GM18873 (cell line): ENCODE results near the gene ARHGAP32.
"Not testable (repeated sequence)": the region's sequence is repeated elsewhere in the genome, so short reads cannot be mapped to it uniquely, and the experiment has no call there.

Experiments
- ATAC-seq: cut with Tn5 transposase; IDR thresholded peaks from one replicate; pipeline ENCODE4 v1.9.1; 2021; ENCODE audit warnings: mild to moderate bottlenecking, moderate library complexity, moderate number of reproducible peaks; ENCODE audit not compliant: unreplicated experiment, low FRiP score

The ARHGAP32 gene

DNA sequence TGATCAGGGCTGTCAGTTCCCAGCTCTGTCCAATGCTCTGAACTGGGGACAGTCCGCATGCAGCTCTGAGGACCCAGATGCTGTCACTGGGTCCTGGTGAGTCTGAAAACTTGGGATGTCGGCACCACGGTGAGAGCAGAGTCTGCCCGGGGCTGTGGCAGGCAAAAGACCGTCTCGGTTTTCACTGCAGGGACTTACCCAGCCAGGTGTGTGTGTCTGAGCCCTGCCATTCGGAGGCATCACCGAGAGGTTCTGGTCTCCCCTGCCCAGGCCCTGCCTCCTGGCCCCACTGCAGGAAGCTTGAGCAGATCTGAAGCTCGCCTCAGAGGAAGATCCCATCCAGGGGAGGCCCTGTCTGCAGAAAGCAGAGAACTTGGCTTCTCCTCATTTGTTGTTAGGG is 254.6 kb downstream of the ARHGAP32 start:
- ATAC-seq, result no peak

DNA sequence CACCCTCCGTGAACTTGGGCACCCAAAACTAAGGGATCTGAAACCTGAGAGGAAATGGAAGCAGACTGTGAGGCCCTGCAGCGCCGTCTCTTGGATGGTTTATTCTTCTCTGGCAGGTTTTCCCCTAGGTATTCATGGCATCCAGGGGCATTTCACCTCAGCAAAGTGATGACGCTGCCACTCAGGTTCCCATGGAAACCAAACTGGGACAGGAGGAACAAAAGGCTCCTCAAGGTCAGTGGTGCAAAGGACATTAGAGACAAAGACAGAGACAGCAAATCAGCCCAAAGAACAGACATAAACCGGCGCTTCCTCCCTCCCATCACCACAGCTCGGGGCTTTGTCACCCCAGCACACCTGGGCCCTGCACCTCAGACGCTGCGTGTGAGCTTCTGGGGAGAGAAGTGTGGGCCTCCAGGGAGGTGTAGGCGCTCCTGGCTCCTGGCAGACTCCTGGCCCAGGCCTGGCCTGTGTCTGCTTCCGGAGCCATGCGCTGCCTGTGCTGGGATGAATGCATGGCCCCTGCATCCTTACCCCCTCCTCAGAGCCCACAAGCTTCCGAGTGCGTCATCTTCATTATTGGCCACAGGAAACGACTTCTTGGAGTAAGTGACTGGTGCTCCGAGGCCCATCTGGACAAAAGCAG is 255.4 kb downstream of the ARHGAP32 start:
- ATAC-seq, result no peak

DNA sequence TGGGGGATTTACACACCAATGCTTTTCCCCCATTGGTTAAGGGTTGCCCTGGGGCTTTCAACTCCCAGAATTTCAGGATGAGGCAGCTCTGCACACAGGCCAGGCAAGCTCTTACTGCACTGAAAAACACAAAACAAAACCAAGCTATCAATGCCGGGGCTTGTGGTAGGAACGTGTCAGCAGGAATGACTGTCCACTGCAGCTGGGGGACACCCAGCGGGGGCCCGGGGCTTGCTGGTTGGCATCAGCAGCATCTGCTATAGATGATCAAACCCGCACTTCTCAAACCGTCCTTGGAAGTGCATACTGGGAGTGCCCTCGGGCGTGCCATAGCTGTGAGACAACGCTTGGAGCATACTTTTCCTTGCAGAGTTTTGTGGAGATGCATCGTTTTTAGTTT is 257.2 kb downstream of the ARHGAP32 start:
- ATAC-seq, result no peak

DNA sequence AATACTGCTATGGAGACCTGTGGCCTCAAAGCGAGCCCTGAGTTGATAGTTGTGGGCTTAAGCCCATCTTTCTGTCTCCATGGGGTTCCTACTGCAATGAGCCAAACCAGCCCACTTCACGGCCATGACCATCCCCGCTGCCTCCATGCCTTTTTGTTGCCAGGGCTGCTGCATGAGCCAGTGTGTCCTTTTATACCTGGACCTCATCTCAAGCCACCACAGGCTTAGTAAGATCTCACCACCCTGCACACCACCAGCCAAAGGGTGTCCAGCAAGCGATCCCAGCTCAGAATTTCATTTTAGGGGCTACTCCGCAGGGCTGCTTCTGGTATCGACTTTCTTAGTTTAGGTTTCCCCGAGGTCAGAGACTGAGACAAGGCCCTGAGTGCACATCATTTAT is 257.8 kb downstream of the ARHGAP32 start:
- no peak for ATAC-seq

DNA sequence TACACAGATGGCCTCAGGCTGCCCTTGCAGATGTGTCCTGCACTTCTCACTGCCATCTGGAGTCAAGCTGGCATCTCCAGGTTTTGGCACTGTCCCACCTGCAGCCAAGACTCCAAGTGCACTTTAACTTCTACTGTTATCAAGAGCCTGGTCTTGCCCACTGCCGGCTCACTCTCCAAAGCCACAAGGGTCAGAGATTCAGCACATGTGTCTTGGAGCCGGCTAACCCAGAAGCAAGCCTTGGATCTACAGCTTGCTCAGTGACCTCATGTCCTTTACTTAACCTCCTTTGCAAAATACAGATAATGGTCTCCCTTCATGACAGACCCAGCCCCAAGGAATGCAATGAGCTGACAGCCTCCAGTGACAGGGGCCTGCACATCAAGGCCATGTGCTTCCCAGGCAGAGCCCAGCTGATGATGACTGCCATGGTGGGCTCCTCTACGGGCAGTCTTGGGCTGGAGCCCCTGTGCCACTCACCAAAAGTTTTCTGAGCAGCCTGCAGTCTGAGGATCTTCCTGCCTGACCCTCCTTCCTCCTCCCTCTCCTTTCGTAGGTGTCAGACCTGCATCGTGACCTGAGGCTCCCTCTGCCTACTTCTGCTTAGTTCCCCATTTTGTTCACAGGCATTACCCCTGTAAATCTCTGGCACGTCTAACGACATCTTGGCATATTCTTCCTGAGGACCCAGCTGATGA is 258.5 kb downstream of the ARHGAP32 start:
- no peak for ATAC-seq

DNA sequence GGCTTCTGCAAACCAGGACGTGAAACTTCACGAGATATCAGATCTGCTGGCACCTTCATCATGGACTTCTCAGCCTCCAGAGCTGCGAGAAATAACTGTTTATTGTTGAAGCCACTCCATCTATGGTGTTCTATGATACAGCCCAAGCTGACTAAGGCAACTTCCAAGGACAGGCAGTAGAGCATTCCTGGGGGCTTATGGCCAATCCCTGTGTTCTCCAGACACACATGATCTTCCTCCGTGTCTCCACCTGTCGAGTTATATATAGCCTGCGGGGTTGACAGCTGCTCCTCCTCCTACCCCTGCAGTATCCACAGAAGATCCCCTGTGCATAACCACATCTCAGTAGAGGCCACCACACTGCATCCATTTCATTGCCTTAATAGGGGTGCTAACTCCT is 260.5 kb downstream of the ARHGAP32 start:
- no peak for ATAC-seq

DNA sequence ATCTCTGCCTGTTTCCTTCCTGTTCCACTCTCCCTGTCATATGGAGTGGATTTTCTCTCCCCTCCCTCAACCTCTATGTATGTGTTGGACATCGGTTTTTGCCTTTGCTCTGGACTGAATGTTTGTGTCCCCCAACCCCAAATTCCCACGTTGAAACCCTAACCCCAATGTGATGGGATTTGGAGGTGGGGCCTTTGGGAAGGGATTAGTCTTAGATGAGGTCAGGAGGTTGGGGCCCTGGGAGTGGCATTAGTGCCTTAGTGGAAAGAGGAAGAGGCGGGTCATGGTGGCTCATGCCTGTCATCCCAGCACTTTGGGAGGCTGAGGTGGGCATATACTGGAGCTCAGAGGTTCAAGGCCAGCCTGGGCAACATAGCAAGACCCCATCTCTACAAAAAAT is 261.1 kb downstream of the ARHGAP32 start:
- no peak for ATAC-seq

DNA sequence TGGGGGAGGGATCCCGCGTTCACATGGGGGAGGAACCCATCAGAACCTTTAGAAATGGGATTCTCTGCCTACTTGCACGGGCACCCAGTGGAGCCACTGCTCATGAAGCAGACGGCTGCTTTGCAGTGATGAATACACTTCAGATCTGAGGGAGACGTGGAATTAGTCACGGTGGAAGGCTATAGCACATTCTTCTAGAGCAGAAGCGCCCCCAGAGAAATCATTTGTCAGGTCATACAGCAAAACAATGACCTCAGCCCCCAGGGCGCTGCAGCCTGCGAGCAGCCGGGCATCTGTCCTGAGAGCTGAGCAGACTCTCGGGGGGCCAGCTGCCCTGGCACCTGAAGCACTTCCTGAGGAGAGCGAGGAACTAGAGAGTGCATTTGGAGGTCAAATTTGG is 262.1 kb downstream of the ARHGAP32 start:
- ATAC-seq, result no peak

DNA sequence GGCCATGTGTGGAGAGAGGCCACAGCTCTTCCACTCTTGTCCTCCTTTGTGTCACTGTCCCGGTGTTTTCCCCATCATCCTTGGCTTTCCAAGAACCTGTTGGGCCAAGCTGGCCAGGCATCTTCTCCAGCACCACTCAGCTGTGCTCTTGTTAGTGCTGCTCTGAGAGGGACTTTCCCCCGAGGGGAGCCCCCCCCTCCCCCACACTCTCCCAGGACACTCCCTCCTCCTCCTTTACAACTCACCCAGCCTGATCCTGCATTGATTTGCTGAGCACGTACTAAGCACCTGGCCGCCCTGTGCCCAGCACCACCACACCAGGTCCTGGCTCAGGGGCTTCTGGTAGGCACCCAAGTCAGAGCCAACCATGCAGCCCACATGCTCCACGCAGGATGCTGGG is 262.7 kb downstream of the ARHGAP32 start:
- no peak for ATAC-seq

DNA sequence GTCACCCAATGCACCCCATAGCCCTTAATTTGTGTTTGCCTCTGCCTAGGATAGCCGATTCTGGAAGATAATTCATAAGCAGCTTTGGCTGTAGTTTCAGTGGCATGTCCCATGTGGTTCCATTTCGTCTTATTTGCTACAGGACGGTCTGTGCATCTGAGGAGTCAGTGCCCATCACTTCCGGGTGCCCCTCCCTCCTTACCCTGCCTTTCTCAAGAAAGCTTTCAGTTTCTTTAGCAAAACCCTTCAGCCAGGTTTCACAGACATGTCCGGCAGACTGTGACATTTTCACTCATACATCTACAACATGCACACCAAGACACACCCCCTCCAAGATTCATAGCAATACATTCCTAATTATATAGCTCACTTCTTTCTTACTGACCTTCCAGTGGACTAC is 263.7 kb downstream of the ARHGAP32 start:
- ATAC-seq, result peak; percentile 99

DNA sequence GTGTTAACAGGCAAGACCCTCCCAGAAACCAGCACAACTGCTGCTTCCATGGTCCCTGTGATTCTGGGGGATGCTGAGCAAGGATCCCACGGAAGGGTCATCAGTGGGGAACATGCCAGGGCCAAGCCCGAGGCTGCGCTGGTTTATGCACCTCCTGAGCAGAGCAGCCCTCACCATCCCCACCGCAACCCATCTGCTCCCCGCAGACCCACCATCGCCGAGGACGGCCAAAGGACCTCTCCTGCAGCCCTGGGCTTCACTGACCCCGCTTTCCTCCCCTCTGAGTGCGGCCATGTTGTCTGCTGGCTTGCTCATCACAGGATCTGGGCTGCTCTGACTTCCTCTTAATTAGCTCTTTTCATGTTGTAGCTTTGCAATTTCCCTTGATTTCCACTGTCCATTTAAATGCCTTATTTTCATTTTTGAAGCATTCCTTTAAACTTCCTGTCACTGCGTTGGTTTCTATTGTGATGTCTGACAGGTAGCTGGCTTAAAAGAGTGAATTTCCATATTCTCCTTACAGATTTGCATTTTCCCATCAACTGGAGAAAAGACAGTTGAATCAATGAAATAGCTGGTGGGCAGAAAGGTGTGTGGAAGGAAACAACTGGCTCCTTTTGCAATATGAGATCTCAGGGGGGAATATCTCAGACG is 264.3 kb downstream of the ARHGAP32 start:
- no peak for ATAC-seq

DNA sequence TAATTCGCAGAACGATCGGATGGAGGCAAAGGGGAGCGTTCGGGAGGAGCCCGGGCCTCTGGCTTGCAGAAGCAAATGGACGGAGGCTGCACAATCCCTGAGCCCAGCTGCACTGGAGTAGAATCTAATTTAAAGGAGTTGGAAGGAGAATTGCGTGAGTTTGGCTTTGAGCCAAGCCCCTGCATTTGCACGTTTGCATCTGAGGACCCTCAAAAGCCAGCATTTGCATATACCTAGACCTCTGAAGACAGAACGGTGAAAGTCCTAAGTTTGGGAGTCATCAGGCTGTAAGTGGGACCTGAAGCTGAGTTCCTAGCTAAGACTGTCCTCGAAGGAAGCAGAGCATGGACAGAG is 265.0 kb downstream of the ARHGAP32 start:
- no peak for ATAC-seq

DNA sequence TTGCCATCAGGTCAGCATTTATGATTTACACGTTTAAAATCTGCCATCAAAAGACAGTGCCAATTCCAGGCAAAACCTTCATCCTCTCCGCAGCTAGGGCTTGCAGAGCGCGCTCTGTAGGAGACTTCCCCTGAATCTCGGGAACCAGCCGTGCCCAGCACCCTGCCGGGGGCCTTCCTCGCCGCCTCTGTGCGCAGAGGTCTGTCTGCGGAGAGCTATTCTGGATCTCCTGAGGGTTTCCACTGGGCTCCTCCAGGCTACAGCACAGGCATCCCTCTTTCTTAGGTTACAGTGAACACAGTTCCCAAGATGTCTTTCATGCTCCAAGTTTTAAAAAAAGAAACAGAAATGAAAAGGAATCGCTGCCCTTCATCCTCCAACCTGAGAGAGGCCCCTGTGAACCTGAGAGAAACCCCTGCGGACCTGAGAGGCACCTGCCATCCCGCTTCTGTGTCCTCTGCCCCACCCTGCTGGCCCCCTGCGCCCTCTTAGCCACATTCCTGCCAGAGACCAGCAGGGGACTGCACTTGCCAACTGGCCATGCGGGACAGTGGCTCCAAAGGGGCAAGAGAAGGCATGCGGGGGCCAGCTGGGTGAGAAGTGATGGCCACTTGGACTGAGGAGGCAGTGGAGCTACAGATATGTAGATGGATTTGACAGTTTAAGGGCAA is 265.6 kb downstream of the ARHGAP32 start:
- no peak for ATAC-seq

DNA sequence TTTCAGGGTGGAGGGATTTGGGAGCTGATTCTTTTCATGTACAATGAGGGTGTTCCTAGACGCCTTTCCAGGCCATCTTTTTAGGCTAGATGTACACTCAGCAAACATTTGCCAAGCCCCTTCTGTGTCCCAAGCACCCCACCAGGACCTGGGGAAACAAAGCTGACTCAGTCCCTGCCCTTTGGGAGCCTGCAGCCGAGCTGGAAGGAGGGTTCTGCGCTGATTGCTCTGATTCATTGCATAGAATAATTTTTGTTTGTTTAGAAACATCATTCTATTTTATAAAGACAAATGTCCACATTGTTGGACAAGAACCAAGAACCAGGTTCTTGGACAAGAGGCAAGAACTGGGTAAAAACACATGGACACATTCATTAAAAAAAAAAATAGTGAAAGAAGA is 266.1 kb downstream of the ARHGAP32 start:
- no peak for ATAC-seq

DNA sequence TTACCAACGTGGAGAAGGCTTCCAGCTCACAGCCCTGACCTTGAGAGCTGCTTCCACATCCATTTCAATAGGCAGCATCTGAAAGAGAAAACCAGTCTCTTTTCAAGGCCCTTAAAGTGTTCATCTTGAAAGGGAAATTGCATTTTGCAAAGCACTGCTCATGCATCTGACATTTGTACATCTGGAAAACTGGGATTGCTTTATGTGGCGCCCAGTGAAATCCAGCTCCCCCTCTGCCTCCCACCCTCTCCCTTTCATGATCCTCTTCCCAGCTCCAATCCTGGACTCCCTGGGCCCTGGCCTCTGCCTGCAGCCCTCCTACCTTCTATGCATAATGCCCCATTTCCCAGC is 266.9 kb downstream of the ARHGAP32 start:
- ATAC-seq, result no peak

DNA sequence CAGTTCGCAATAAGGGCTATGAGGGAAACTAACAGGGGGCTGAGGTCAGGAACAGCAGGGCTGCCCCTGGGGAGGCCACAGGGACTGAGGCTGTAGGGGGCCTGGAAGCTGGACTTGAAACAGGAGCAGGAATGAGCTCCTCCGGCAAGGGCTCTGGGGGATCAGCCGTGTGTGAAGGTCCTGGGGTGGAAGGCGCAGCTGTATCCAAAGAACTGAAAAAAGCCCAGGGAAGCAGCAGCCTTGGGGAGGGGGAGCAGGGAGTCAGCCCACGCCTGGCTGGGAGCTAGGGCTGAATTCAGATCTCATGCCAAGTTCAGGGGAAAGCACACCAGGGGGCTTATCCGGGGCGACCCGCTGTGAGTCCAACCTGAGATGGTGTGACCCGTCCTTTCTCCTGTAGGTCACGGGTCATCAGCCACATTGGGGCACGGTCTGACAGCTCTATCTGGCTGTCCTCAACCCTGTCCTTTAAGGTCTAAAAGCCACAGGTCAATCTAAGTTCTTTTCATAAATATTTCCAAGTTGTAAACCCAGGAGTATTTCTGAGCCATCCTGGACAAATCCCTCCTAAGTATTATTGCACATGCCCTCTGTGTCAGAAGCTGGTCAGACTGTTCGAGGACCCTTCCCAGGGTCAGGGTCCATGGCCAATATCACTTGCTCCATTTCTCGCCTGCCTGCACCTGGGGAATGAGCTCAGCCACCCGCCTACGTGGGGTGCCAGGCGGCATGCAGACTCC is 267.4 kb downstream of the ARHGAP32 start:
- no peak for ATAC-seq

DNA sequence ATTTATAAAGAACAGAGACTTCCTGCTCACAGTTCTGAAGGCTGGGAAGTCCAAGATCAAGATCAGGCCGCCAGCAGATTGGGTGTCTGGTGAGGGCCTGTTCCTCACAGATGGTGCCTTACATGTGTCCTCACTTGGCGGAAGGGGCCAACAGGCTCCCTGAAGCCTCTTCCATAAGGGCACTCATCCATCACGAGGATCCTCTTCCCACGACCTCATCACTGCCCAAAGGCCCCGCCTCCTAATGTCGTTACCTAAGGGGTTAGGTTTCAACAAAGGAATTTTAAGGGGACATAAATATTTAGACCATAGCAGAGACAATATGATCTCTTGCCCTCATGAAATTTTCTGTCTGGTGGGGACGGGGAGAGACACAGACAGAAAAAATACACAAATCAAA is 268.0 kb downstream of the ARHGAP32 start:
- ATAC-seq, result no peak

DNA sequence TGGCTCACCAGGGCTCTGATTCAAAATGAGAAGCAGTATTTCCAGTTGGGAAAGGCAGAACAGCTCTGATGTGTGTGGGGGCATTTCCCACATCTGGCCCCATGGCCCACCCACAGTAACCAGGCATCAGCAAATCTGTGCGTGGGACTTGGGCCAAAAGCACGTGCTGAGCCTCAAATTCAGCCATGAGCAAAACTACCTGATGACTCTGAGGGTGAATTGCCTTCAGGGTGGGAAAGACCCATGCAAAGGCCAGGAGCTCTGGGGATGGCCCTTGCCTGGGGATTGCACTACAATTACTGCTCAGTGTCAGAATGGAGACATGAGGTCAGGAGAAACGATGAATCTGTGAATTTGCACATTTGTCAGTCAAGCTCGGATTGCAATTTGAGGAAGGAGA is 270.3 kb downstream of the ARHGAP32 start:
- ATAC-seq, result no peak

DNA sequence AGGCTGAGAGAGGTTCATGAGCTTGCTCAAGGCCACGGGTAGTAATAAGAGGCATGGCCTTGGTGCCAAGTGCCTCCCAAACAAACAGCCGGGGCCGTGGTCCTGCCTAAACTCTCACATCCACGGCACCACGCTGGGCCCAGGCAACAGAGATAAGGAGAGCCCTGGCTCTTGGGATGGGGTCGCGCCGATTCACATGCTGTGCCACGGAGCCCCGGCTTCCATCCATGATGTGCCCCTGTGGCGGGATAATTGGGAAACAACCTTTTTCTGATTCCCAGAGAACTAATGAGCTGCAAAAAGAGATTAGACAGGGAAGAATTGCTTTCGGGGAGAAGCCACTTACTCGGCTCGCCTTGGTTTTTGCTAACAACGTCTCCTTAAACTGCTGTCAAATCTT is 271.5 kb downstream of the ARHGAP32 start:
- ATAC-seq, result no peak

DNA sequence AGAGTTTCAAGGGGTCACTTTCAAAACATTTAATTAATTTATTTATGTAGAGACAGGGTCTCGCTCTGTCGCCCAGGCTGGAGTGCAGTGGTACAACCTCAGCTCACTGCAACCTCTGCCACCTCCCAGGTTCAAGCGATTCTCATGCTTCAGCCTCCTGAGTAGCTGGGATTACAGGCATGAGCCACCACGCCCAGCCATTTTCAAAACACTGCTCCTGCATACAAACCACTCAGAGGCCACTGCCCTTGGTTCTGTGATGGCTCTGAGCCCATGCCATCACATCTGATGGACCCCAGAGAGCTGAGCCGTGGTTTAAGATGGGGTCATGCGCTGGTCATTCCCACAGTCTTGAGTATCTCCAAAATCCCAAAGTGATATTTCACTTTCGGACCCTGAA is 272.5 kb downstream of the ARHGAP32 start:
- ATAC-seq, result not testable (repeated sequence)

DNA sequence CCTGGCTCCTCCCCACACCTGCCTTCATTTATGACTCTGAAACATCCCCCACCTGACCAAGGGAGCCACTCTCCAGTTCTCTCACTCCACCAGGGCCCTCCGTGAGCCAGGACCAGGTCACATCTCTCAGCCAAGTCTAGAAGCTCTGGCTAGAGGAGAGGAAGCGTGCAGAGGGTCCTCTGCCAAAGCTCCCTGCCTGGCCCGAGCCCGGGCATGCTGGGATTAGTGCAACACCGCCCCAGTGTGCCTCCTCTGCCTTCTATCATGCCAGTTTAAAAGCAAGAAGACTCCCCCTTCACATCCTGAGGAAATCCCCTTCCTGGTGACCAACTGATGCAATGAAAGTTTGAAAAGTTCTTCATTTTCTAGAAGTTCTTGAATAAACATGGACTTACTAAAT is 272.9 kb downstream of the ARHGAP32 start:
- ATAC-seq, result no peak
